DLD1 (cell line): Measurements from ENCODE around the gene GSPT1.
"Not testable (repeated sequence)": the region's sequence is repeated elsewhere in the genome, so short reads cannot be mapped to it uniquely, and the experiment has no call there.

Source experiments
- in situ Hi-C: cut with HindIII; loops from 2 replicates; pipeline ENCODE4 v1.10.0; 2017; ENCODE audit warnings: low sequenced_read_pairs

GSPT1 gene

DNA sequence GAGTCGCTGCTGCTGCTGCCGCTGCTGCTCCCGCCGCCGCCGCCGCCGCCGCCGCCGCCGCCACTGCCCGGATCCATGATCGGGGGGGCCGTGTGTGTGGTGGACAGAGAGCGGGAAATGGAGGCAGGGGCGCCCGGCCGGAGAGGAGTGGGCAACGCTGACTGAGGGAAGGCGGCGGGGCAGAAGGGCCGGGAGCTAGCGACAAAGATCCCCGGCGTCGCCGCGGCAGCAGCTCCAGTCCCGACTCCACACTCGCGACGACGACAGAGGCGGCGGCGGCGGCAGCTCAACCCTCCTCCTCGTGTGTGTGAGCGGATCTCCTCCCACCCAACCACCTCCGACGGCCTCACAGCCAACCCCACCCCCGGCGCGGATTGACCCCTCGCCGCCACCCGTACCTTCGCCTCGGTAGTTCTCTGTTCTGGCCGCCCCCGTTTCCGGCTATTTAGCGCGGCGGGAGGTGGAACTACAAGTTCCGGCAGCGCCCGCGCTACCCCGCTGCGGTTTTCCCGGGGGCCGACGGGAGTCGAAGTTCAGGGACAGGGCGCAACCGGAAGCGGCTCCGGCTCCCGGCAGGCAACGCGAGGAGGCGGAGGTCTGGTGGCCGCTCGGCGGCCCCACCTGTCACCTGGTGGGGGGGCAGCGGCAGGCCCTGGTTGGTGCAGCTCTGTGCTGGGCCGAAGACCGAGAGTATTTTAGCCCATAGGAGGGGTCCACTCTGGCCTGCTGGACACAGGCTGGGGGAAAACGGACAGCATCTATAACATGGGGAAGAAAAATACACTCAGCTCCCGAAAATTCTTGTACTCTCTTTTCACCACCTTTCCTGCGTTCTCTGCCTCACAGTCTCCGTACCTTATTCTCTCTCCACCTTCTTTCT lies at the start of gene GSPT1:
TSS of gene GSPT1 (minus strand) at position 313 of the 880 bp plus-strand sequence. CDS start at position 77, 236 bp downstream.
- in situ Hi-C loops = no loop called here

DNA sequence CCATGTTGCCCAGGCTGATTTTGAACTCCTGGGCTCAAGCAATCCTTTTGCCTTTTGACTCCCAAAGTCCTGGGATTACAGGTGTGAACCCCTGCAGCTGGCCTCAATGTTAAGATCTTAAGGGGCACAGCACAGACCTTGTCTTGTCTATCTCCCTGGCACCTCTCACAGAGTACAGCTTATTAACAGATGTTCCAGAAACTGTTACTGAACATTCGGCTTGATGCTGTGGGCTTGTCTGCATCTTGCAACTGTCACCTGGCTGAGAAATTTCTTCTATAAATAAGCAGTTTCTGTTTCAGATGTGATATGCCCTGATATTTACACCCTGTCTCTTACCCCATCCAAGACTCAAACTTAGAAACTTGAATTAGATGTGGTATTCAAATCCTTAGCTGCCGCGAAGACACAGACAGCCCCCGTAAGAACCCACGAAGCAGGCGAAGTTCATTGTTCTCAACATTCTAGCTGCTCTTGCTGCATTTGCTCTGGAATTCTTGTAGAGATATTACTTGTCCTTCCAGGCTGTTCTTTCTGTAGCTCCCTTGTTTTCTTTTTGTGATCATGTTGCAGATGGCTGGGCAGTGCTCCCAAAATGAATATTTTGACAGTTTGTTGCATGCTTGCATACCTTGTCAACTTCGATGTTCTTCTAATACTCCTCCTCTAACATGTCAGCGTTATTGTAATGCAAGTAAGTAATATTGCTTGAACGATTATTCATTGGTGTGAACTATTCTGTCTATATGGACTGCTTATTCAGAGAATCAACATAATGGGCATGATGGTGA lies 49.2 kb upstream of the GSPT1 start, which contains the start of gene TNFRSF17:
TSS of gene TNFRSF17 (plus strand) at position 450 of the 791 bp plus-strand sequence. CDS start at position 565, 115 bp downstream.
- in situ Hi-C loops = no loop called here

GRCh38 chr16:11963706-11964105 lies 48.0 kb upstream of the GSPT1 start:
- in situ Hi-C loops = no loop called here

GRCh38 chr16:11962978-11963377 lies 47.2 kb upstream of the GSPT1 start:
- in situ Hi-C loops = not testable (repeated sequence)

- in situ Hi-C loops = not testable (repeated sequence)
These were observed 46.7 kb upstream of the GSPT1 start for GRCh38 chr16:11962457-11962856.

DNA sequence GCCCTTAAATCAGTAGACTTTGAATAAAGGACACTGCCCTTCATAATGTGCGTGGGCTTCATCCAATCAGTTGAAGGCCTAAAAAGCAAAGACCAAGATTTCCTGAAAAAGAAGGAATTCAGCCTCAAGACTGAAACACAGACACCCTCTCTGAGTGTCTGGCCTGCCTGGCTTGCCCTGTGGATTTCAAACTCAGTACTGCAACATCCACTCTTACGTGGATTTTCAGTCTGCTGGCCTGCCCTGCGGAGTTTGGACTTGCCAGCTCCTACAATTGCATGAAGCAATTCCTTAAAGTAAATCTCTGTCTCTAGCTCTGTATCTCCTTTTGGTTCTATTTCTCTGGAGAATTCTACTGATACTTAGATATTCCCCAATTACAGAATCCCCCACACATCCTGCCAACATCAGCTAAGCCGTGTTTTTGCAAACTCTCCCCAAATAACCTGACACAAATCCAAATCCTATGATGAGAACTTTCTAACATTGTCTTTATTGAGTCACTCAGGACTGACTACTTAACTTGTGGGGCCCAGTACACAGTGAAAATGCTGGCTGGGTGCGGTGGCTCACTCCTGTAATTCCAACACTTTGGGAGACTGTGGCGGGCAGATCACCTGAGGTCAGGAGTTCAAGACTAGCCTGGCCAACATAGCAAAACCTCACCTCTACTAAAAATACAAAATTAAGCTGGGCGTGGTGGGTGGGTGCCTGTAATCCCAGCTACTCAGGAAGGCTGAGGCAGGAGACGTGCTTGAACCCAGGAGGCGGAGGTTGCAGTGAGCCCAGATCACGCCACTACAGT lies 42.0 kb upstream of the GSPT1 start:
- in situ Hi-C loops = no loop called here

- in situ Hi-C loops = no loop called here
These were observed 40.8 kb upstream of the GSPT1 start for GRCh38 chr16:11956558-11956957.

- in situ Hi-C loops = no loop called here
These were observed 40.0 kb upstream of the GSPT1 start for GRCh38 chr16:11955713-11956123.

DNA sequence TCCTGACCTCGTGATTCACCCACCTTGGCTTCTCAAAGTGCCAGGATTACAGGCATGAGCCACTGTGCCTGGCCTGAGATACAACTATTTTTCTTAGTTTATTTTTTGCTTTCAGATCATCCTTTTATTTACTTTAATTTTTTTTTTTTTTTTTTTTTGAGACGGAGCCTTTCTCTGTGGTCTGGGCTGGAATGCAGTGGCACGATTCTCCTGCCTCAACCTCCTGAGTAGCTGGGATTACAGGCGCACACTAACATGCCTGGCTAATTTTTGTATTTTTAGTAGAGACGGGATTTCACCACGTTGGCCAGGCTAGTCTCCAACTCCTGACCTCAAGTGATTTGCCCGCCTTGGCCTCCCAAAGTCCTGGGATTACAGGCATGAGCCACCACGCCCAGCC lies 37.8 kb upstream of the GSPT1 start:
- in situ Hi-C loops = not testable (repeated sequence)

- in situ Hi-C loops = no loop called here
These were observed 34.6 kb upstream of the GSPT1 start for GRCh38 chr16:11950388-11950787.

DNA sequence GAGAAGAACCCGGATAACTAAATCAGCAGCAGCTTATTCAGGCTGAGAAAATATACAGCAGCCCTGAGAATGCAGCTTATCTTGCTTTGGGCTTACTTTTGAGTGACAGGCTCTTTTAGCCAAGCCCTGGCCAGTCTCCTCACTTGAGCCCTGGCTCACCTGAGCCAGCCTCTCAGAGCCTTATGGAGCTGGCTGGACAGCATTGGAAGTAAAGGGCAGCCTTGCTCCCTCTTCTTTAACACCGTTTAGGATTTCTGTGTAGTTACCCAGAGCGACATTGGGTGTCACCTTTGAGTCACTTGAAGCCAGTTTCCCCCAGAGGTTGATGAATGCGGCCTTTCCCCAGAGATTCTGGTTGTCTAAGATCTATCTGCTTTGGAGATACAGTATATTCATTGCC lies 33.8 kb upstream of the GSPT1 start:
- in situ Hi-C loops = no loop called here

- in situ Hi-C loops = no loop called here
These were observed 33.1 kb upstream of the GSPT1 start for GRCh38 chr16:11948819-11949218.

DNA sequence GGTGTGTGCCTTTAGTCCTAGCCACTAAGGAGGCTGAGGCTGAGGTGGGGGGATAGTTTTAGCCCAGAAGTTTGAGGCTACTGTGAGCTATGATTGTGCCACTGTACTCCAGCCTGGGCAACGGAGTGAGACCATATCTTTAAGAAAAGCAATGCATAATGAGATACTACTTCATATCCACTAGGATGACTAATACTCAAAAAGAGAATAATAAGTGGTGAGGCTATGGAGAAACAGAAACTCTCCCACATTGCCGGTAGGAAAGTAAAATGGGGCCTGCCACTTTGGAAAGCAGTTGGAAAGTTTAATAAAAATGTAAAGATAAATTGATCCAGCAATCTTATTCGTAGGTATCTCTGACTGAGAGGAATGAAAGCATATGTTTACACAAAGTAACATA lies 30.7 kb upstream of the GSPT1 start:
- in situ Hi-C loops = no loop called here

DNA sequence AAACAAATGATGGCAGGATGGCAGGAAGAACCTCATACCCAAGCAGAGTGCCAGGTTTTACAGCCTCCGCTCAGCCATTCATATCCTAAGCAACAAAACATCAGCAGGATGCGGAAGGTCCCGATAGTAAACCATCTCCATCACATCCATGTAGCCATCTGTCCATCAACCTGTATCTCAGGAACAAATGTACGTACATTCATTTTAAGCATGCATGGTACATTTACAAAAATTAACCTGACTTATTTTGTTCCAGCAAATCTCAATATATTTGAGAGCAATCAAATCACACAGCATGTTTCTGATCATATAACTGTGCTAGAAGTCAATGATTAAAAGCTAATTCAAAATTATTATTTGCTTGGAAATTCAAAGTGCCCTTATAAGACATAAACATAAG lies 26.2 kb upstream of the GSPT1 start, which contains the start of gene NPIPB2:
TSS of gene NPIPB2 (minus strand) at position 101 of the 400 bp plus-strand sequence. CDS start at position 101, 0 bp downstream.
- in situ Hi-C loops = not testable (repeated sequence)

DNA sequence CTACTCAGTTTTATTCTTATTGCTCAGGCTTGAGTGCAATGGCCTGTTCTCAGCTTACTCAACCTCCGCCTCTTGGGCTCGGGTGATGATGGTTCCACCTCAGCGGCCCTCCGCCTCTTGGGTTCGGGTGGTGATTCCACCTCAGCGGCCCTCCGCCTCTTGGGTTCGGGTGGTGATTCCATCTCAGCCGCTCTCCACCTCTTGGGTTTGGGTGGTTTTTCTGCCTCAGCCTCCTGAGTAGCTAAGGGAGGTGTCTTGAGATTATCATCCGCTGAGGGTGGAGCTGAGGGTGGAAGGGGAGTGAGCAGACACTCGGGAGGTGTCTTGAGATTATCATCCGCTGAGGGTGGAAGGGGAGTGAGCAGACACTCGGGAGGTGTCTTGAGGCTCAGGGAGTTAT lies 11.6 kb upstream of the GSPT1 start:
- in situ Hi-C loops = not testable (repeated sequence)

- in situ Hi-C loops = not testable (repeated sequence)
These were observed 8.3 kb upstream of the GSPT1 start for GRCh38 chr16:11924046-11924445.

DNA sequence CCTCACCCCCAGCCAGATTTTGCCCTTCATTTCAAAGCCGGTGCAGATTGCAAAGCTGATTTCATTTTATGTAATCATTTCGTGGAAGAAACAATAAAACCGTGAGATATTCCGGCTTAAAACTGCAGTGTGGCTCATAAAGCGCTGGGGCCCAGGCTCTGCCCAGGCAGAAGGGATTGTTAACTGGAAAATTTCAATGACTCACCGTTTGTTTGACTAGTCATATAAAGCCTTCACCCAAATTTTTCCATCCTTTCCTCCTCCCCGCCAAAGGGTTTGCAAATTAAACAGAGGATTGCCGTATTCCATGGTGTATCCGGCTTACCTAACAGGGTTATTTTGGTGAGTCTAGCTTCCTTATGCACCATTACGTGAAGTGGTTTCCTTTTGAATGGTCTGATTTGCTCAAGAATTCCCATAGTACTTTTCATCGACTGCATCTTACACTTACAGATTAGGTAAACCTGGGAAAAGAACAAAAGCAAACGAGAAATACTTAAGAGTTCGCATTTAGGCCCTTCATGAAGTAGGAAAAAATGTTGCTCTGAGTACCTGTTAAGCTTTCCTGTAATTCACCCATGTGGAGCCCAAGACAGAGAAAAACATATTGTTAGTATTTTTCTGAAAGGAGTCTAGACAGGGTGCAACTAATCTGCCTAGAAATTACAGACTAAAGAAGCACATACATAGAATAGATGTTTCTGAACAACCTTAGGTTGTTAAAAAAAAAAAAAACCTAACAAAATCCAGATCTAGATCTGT lies 949 bp upstream of the GSPT1 start:
- in situ Hi-C loops = no loop called here

- in situ Hi-C loops = no loop called here
These were observed 577 bp downstream of the GSPT1 start for GRCh38 chr16:11915114-11915643.

- in situ Hi-C loops = no loop called here
These were observed 1.3 kb downstream of the GSPT1 start for GRCh38 chr16:11914210-11915113.
